ENCODE data around the gene GMIP. TPM values are rescaled to one million over a fixed set of nuclear protein-coding genes. Genes with fewer than 3 reads are reported as not detected.
A peak's percentile ranks its signal among the peaks of the same experiment; 100 is the strongest.

GMIP gene
- total and polyA plus RNA-seq, 2 of the 13 experiments (the other 11 are each of a cell fraction or from before 2014, with no cell fraction given), result 1.5 to 1.8 TPM

- TF ChIP-seq GMEB1 (CRISPR knock-in tag; IDR thresholded peaks at IDR 0.05; ENCODE audit: borderline replicate concordance) (peak; percentile 58; the same call in 1 of the 2 replicates), SMYD3 (CRISPR knock-in tag; IDR thresholded peaks at IDR 0.05) (no peak; the same call in 1 of the 2 replicates), ZBED4 (CRISPR knock-in tag; IDR thresholded peaks at IDR 0.05; ENCODE audit: borderline replicate concordance) (peak; percentile 77; the same call in 1 of the 2 replicates), ISX (CRISPR knock-in tag; conservative IDR thresholded peaks at IDR 0.05) (no peak), ZBTB39 (CRISPR knock-in tag; IDR thresholded peaks at IDR 0.05) (no peak), REL (CRISPR knock-in tag; conservative IDR thresholded peaks at IDR 0.05) (no peak), ZNF33A (CRISPR knock-in tag; IDR thresholded peaks at IDR 0.05; ENCODE audit: borderline replicate concordance) (no peak), ZFP90 (CRISPR knock-in tag; IDR thresholded peaks at IDR 0.05; ENCODE audit: borderline replicate concordance) (peak; percentile 76), ZNF451 (CRISPR knock-in tag; IDR thresholded peaks at IDR 0.05) (0 out of 2 replicates have a peak, but pooled peaks have one; percentile 17), FOXO1 (CRISPR knock-in tag; IDR thresholded peaks at IDR 0.05) (peak; percentile 91), CBX2 (IDR thresholded peaks at IDR 0.05; ENCODE audit: low read depth, low read length) (no peak), CBX2 (CRISPR knock-in tag; IDR thresholded peaks at IDR 0.05; ENCODE audit: low read depth) (no peak), ZNF367 (CRISPR knock-in tag; IDR thresholded peaks at IDR 0.05; ENCODE audit: borderline replicate concordance) (0 out of 2 replicates have a peak, but pooled peaks have one; percentile 42), TFAP4 (IDR thresholded peaks at IDR 0.05; ENCODE audit: borderline replicate concordance, low read depth) (peak; percentile 87), HOXD1 (CRISPR knock-in tag; IDR thresholded peaks at IDR 0.05) (no peak; the same call in 1 of the 2 replicates), ZBTB21 (CRISPR knock-in tag; IDR thresholded peaks at IDR 0.05) (peak; percentile 53; the same call in 1 of the 2 replicates), SMARCC2 (IDR thresholded peaks at IDR 0.05) (no peak), ESRRA (CRISPR knock-in tag; IDR thresholded peaks at IDR 0.05; ENCODE audit: low read depth) (peak; percentile 86), SKI (IDR thresholded peaks at IDR 0.05; ENCODE audit: partially characterized antibody) (peak; percentile 97)
Observed at GRCh38 chr19:19668230-19669012, 25.0 kb upstream of the GMIP start, which contains the start of gene ZNF101 (continued).

Measured in HepG2 (cell line).